Smooth muscle cell (in vitro differentiated cells): Measurements from ENCODE around the gene ZNF778. TPM values are rescaled to one million over a fixed set of nuclear protein-coding genes. Genes with fewer than 3 reads are reported as not detected.

ENCODE experiments used
- DNase-seq: peaks from one replicate; lab custom pipeline; 2025; ENCODE audit not compliant: unreplicated experiment; lab: John Stamatoyannopoulos, UW
- H2AFZ ChIP-seq: fragments of 200-600 bp; sonication (generic); 2 replicates; pipeline ENCODE4 v1.6.0; 2016; ENCODE audit warnings: antibody characterized with exemption, low read depth, mild to moderate bottlenecking
- H3F3A ChIP-seq: fragments of 200-600 bp; sonication (generic); 2 replicates; pipeline ENCODE4 v1.6.0; 2017; ENCODE audit warnings: antibody characterized with exemption, low read depth
- H3K27ac ChIP-seq: fragments of 200-600 bp; sonication (generic); 2 replicates; pipeline ENCODE4 v1.5.1; 2016; ENCODE audit warnings: low read depth, mild to moderate bottlenecking
- H3K27me3 ChIP-seq: fragments of 200-600 bp; sonication (generic); 2 replicates; pipeline ENCODE4 v1.6.1; 2016; ENCODE audit warnings: low read depth, mild to moderate bottlenecking
- H3K36me3 ChIP-seq: fragments of 200-600 bp; sonication (generic); 2 replicates; pipeline ENCODE4 v1.5.1; 2016; ENCODE audit warnings: low read depth
- H3K4me1 ChIP-seq: fragments of 200-600 bp; sonication (generic); 2 replicates; pipeline ENCODE4 v1.5.1; 2016; ENCODE audit warnings: low read depth
- H3K4me2 ChIP-seq: fragments of 200-600 bp; sonication (generic); 2 replicates; pipeline ENCODE4 v1.6.0; 2016; ENCODE audit warnings: mild to moderate bottlenecking
- H3K4me3 ChIP-seq: fragments of 200-600 bp; sonication (generic); 2 replicates; pipeline ENCODE4 v1.5.1; 2016; ENCODE audit warnings: mild to moderate bottlenecking
- H3K79me2 ChIP-seq: fragments of 200-600 bp; sonication (generic); 2 replicates; pipeline ENCODE4 v1.6.0; 2016; ENCODE audit warnings: low read depth, mild to moderate bottlenecking
- H3K9ac ChIP-seq: fragments of 200-600 bp; sonication (generic); 2 replicates; pipeline ENCODE4 v1.6.0; 2016; ENCODE audit warnings: low read depth
- H3K9me3 ChIP-seq: fragments of 200-600 bp; sonication (generic); replicated peaks from 2 replicates; pipeline ENCODE4 v1.5.1; 2016; ENCODE audit warnings: low read depth
- H4K20me1 ChIP-seq: fragments of 200-600 bp; sonication (generic); 2 replicates; pipeline ENCODE4 v1.6.0; 2016; ENCODE audit warnings: low read depth
- WGBS: methylation state at CpG from one replicate; pipeline ENCODE4 v1.1.7; 2016; ENCODE audit warnings: low lambda C conversion rate; 5-methylcytosine and 5-hydroxymethylcytosine counted together
- polyA plus RNA-seq: library from polyadenylated mRNA; unstranded; fragments of >200 nt; fragmentation: Nextera tagmentation; extraction: Ambion mirVana; gene quantifications from 2 replicates; pipeline ENCODE4 v1.2.1, GENCODE V29; 2016
- total RNA-seq: library from RNA; depleted of rRNA; stranded (reverse); fragments of >200 nt; gene quantifications from 2 replicates; pipeline ENCODE4 v1.2.3, GENCODE V29; 2014
- TF ChIP-seq, protein P1 (sequence below): fragments of 200-600 bp; sonication (generic); IDR thresholded peaks from 2 replicates; pipeline ENCODE4 v1.5.1; 2017; ENCODE audit warnings: borderline replicate concordance, mild to moderate bottlenecking, antibody characterized with exemption; ENCODE audit not compliant: insufficient read depth, poor library complexity, severe bottlenecking

ZNF778 gene
- total and polyA plus RNA-seq, 2 experiments from 2014 or later = 3.0 to 6.2 TPM

DNA sequence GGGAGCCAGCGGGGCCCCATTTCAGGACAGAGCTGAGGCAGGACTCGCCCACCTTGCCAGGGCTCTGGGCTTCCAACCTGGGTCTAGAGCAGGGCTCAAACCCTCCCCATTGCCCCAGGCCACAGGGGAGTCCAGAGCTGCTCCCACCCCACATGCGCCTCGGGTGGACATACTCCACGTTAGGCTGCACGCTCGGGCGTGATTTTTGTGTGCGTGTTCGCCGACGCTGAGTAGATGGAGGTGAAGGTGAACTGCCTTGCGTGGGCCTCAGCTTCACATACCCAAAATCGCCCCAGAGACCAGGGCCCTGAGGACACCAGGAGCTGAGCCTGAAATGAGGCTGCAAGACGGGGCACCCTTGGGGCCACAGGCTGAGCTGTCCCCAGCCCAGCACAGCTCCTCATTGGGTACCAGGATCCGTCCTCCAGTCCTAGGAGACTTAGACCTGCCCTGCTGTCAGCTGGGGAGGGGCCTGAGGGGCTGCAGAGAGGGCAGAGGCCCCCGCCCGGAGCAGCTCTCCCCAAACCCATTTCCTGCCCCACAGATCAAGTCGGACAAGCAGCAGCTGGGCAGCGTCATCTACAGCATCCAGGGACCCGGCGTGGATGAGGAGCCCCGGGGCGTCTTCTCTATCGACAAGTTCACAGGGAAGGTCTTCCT lies 37.7 kb upstream of the ZNF778 start:
- Histone ChIP-seq H3K4me1 (no peaks in the 10 kb centered on the region), H3K36me3 (no peaks in the 10 kb centered on the region), H3K4me3 (no peak overlapping the region), H2AFZ (no peak overlapping the region), H3F3A (no peaks in the 10 kb centered on the region), H3K79me2 (no peaks in the 10 kb centered on the region), H3K27me3 (peaks cover 6% of the 10 kb centered on the region), H3K9ac (no peak overlapping the region), H3K9me3 (no peaks in the 10 kb centered on the region), H3K4me2 (no peak overlapping the region), H4K20me1 (no peaks in the 10 kb centered on the region), H3K27ac (no peak overlapping the region)
- WGBS = 89% methylated on average over 25 of the region's 25 CpGs
- TF ChIP-seq, protein P1, sequence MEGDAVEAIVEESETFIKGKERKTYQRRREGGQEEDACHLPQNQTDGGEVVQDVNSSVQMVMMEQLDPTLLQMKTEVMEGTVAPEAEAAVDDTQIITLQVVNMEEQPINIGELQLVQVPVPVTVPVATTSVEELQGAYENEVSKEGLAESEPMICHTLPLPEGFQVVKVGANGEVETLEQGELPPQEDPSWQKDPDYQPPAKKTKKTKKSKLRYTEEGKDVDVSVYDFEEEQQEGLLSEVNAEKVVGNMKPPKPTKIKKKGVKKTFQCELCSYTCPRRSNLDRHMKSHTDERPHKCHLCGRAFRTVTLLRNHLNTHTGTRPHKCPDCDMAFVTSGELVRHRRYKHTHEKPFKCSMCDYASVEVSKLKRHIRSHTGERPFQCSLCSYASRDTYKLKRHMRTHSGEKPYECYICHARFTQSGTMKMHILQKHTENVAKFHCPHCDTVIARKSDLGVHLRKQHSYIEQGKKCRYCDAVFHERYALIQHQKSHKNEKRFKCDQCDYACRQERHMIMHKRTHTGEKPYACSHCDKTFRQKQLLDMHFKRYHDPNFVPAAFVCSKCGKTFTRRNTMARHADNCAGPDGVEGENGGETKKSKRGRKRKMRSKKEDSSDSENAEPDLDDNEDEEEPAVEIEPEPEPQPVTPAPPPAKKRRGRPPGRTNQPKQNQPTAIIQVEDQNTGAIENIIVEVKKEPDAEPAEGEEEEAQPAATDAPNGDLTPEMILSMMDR = no peak
- DNase-seq = no peak

DNA sequence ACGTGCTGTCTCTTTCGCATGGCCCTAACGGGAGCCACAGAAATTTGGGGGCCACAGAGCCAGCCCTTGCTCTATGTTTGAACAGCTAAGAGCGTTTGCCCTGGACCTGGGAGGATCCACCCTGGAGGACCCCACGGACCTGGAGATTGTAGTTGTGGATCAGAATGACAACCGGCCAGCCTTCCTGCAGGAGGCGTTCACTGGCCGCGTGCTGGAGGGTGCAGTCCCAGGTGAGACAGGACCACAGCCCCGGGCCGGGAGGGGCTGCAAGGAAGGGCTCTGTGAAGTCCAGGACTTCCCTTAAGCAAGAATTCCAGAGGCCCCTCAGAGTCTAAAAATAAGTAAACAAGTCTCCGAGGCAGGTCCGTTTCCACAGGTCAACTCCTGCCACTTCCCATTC lies 34.0 kb upstream of the ZNF778 start:
- Histone ChIP-seq H3K4me1 (no peaks in the 10 kb centered on the region), H4K20me1 (no peaks in the 10 kb centered on the region), H3F3A (peaks cover 12% of the 10 kb centered on the region), H3K36me3 (no peaks in the 10 kb centered on the region), H3K4me2 (no peak overlapping the region), H3K79me2 (no peaks in the 10 kb centered on the region), H3K9ac (no peak overlapping the region), H3K27ac (no peak overlapping the region), H2AFZ (no peak overlapping the region), H3K4me3 (no peak overlapping the region), H3K9me3 (no peaks in the 10 kb centered on the region), H3K27me3 (peaks cover 6% of the 10 kb centered on the region)
- WGBS = 77% methylated on average over 13 of the region's 13 CpGs
- no peak for DNase-seq
- TF ChIP-seq, protein P1 = no peak

DNA sequence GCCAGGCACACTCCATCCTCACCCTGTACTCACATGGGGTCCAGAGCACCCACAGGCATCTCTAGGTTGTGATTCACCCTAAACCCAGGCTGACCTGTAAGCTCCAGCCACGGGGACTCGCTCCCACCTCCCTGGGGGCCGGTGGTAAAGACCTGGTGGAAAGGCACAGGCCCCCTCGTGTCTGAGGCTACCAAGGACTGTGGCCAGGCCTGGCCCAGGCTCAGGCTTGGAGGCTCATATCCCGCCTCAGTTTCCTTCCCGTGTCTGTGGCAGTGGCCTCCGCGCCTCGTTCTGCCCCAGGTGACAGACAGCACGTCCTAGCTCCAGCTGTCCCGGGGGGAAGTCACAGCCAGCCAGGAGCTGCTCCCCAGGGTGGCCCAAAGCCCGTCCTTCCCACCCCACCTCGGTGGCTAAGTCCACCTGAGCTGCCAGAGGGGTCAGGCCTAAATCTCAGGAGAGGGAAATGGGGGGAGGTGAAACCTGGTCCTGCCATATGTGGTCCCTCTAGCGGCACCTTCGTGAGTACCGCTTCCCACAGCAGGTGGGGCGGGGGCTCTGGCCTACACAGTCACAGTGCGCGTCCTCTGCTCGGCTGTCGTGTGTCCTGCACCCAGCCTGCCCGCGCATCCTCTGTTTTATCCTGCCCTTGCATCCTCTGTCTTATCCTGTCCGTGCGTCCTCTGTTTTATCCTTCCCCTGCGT lies 33.4 kb upstream of the ZNF778 start:
- no peaks in the 10 kb centered on the region for H4K20me1 ChIP-seq
- no peak overlapping the region for H3K9ac ChIP-seq
- no peak overlapping the region for H3K4me2 ChIP-seq
- H3K9me3 ChIP-seq = no peaks in the 10 kb centered on the region
- TF ChIP-seq, protein P1 = no peak
- H3K36me3 ChIP-seq = no peaks in the 10 kb centered on the region
- peaks cover 6% of the 10 kb centered on the region for H3K27me3 ChIP-seq
- no peaks in the 10 kb centered on the region for H3K4me1 ChIP-seq
- H3K4me3 ChIP-seq = no peak overlapping the region
- no peak overlapping the region for H2AFZ ChIP-seq
- no peak overlapping the region for H3K27ac ChIP-seq
- no peak for DNase-seq
- peaks cover 12% of the 10 kb centered on the region for H3F3A ChIP-seq
- H3K79me2 ChIP-seq = no peaks in the 10 kb centered on the region
- 85% methylated on average over 20 of the region's 26 CpGs for WGBS

DNA sequence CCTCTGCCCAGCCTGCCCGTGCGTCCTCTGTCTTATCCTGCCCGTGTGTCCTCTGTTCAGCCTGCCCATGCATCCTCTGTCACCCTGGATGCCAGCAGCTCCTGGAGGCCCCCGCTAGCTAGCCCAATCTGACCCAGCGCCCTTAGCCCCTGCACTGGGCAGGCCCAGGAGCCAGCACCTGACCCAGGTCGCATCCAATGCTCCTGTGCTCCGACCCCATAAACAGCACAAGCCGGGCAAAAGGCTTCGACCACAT lies 32.9 kb upstream of the ZNF778 start:
- H3K9ac ChIP-seq = no peak overlapping the region
- no peaks in the 10 kb centered on the region for H3K9me3 ChIP-seq
- 81% methylated on average over 9 of the region's 9 CpGs for WGBS
- peaks cover 6% of the 10 kb centered on the region for H3K27me3 ChIP-seq
- no peak overlapping the region for H3K4me2 ChIP-seq
- no peaks in the 10 kb centered on the region for H3K79me2 ChIP-seq
- DNase-seq = no peak
- no peak overlapping the region for H2AFZ ChIP-seq
- H3K4me3 ChIP-seq = no peak overlapping the region
- no peaks in the 10 kb centered on the region for H4K20me1 ChIP-seq
- H3K4me1 ChIP-seq = no peaks in the 10 kb centered on the region
- no peak overlapping the region for H3K27ac ChIP-seq
- H3K36me3 ChIP-seq = no peaks in the 10 kb centered on the region
- TF ChIP-seq, protein P1 = no peak
- H3F3A ChIP-seq = peaks cover 12% of the 10 kb centered on the region
